K562 treated with DMSO at 1 percent for 4 hours (cell line): ENCODE results near the gene TPRG1. TPM values are rescaled to one million over a fixed set of nuclear protein-coding genes. Genes with fewer than 3 reads are reported as not detected.

Experiments used
- total RNA-seq: library from RNA; unstranded; fragments of 300-600 nt; gene quantifications from 2 replicates; pipeline ENCODE4 v1.2.3, GENCODE V29; 2022; ENCODE audit not compliant: insufficient read depth

The TPRG1 gene
- not detected in 2 replicates for total RNA-seq

GRCh38 chr3:189171707-189172106 lies at the start of gene TPRG1:
Gene TPRG1 (plus strand): TSS chr3:189171971. CDS start chr3:189207385, 35,414 bp downstream.

